GM15510 (cell line): Measurements from ENCODE around the gene HSPB1.

ENCODE experiments used
- POLR2A ChIP-seq: IDR thresholded peaks from 3 replicates; pipeline ENCODE4 v1.6.1; 2011; ENCODE audit warnings: borderline replicate concordance; ENCODE audit not compliant: insufficient read length; ENCODE audit errors: extremely low read depth

The HSPB1 gene

DNA sequence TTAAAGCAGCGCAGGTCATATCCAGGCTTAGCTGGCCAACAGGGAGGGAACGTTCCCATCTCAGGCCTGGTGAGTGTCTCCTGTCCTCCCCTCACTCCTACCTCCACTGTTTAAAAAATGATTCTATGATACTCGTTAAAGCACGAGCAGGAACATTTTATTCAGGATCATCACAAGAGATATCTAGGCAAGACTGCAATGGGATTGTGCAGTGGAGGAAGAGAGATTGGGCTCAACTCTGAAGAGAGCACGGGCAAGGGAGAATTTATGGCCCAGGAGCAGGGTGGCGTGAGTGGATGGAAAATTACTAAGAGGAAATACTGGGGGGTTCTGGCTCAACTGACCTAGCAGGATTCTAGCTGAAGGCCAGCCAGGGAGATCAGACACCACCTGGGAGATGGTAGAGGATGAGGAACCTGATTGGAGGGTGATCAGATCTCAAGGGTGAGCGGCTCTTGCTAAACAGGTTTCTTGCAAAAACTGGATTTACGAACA is 9.0 kb upstream of the HSPB1 start:
- TF ChIP-seq POLR2A = no peak

DNA sequence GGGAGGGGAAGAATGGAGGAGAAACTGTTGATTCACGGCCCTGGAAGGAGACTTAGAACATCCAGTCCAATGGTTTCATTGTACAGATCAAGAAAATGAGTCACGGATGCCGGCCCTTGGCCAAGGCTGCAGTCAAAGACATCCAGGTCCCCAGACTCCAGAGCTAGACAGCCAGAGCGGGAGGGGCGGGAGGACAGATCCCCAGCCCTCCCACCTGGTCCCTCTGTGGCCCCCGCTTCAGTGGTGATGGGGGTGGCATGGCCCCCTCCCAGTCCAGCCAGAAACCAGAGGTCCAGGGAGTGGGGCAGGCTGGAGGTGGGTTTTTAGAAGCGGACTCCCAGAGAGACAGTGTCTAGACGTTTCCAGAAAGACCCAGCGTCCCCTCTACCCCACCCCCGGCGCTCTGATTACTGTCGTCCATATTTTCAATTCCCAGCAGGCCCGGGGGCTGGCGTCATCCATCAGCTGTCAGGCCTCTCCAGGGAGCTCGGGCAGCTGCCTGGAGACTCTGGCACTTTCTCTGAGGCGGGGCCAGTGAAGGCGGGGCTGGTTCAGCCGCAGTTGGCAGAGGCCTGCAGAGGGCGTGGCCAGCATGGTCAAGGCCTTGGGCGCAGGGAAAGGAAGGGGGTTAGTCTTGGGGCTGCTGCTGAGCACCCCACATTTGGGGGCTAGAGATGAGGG is 8.0 kb upstream of the HSPB1 start:
- TF ChIP-seq POLR2A = no peak

DNA sequence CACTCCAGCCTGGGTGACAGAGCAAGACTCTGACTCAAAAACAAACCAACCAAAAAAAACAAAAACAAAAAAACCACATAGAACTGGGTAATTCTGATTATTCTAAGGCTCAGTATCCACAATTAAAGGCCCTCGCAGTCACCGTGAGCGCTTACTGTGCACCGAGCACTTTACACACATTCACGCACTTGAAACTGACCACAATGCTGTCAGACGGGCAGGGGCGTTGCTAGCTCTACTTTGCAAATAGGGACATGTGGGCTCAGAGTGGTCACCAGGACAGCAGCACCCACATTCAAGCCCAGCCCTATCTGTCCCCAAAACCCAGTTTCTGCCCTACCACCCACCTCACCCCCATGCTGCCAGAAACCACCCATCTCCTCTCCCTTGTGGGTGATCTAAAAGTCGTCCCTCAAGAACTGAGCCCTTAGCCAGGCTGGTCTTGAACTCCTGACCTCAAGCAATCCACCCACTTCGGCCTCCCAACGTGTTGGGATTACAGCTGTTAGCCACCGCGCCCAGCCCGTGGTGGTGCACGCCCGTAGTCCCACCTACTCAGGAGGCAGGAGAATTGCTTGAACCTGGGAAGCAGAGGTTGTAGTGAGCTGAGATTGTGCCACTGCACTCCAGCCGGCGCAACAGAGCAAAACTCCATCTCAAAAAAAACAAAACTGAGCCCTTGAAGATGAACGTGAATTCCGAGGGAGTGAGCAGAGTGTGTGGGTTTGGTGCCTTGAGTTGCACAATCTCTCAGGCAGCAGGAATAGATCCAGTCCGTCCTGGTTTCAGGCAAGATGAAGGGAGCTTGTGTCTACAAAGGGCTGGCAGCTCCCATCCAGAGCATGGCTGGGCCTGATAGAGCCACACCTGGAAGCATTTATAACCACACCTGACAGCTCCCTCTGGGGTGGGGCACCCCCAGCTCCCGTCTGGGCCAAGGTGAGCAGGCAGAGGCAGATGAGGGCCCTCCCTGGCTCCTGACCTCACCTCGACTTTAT is 5.4 kb upstream of the HSPB1 start:
- no peak for TF ChIP-seq POLR2A

DNA sequence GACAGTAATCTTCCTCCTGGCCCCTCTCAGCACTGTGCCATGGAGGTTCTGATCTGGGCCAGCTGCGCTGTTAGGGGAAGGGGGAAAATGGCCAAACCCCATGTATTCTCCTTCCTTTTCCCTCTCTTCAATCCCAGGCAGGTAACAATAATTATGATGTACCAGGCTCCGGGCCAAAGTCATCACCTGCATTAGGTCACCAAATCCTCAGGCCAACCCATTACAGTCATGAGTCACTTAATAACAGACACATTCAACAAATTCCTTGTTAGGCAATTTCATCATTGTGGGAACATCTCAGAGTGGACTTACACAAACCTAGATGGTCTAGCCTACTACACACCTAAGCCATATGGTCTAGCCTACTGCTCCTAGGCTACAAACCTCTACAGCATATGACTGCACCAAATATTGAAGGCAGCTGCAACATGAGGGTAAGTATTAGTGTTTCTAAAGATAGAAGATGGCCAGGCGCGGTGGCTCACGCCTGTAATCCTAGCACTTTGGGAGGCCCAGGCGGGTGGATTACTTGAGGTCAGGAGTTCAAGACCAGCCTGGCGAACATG is 2.2 kb upstream of the HSPB1 start:
- no peak for TF ChIP-seq POLR2A

DNA sequence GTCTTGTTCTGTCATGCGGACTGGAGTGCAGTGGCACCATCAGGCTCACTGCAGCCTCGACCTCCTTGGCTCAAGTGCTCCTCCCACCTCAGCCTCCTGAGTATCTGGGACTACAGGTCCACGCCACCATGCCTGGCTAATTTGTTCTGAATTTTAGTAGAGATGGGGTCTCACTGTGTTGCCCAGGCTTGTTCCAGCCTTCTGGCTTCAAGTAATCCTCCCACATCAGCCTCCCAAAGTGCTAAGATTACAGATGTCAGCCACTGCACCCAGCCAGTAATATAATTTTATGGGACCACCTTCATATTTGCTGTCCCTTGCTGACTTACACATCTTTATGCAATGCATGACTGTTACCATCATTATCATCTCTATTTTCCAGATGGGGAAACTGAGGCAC is 1.5 kb upstream of the HSPB1 start:
- no peak for TF ChIP-seq POLR2A

DNA sequence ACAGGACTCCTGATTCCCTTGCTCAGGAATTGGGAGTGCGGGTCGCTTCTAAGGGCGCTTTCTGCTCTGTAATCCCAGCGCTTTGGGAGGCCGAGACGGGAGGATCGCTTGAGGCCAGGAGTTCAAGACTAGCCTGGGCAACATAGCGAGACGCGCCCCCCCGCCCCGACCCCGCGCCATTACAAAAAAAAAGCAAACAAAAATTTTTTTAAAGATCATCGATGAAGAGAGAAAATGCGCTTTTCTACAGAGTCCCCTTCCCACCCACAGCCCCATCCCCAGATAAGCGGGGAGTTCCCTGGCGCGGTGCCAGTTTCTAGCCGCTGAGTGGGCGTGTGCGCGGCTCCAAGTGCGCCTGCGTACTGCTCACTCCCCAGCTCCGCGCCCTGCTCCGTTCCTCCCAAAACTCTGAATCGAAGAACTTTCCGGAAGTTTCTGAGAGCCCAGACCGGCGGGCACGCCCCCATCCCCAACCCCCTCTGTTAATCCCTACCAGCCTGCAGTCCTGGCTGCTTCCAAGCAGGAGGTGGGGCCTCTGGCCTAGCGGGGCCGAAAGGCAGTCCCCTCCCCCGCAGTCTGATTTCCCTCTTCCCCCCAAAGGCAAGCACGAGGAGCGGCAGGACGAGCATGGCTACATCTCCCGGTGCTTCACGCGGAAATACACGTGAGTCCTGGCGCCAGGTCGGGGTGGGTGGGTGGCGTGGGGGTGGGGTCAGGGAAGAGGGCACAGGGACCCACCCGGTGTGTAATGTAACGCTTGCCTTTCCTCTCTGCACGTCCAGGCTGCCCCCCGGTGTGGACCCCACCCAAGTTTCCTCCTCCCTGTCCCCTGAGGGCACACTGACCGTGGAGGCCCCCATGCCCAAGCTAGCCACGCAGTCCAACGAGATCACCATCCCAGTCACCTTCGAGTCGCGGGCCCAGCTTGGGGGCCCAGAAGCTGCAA is 1.0 kb downstream of the HSPB1 start:
- TF ChIP-seq POLR2A = no peak

DNA sequence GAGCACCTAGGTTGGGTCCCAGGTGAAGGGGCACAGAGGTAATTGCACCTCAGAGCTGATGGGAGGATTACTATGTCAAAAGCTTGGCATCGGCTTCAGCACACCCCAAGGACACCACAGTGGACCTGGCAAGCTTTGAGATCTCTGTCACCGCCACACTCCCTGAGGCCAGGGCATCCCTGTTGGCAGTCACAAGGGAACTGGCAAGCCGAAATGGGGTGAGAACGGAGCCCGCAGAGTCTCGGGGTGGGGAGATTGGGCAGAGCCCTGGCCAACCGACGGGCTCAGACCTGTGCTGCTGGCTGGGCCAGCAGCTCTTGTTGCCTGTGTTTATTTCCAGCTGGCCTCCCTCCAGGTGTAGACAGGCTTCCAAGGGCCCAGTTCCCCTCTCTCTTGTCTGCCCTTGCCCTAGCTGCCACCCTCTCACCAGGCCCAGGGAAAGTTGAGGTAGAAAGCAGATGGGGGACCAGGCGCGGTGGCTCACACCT is 2.5 kb downstream of the HSPB1 start:
- TF ChIP-seq POLR2A = no peak

DNA sequence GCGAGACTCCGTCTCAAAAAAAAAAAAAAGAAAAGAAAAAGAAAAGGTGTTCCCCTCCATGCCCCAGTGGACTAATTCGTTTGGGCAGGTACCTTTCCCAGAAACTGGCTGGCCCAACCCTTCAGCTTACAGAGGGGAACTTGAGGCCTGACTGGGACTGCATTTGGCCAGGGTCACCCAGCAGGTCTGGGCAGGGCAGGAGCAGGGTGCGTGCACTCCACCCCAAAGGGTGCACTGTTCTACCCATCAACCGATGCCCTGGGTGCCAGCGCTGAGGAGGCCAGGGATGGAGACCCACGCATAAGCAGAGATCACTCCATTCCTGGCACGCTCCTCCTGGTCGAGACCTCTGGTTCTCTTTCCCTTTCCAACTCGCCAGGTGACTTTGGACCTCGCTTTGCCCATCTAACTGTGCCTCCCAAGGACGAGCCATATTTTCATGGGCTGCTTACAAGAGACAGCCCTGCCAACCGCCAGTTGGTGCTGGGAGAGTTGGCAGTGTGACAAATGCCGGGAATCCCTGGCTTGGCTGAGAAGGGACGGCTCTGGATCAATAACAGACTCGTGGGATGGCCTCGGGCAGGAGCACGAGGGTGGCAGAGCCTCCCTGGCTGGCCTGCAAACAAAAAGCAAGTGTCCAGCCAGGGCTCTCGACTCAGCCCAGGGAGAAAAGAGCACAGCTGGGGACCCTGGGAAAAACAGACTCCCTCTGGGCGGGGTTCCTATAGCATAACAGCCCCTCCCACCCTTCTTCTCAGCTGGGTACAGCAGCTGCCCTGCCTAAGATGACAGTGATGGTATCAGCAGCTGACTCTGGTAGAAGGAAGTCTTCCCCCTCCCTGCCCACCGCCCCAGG is 7.9 kb downstream of the HSPB1 start:
- TF ChIP-seq POLR2A = no peak

DNA sequence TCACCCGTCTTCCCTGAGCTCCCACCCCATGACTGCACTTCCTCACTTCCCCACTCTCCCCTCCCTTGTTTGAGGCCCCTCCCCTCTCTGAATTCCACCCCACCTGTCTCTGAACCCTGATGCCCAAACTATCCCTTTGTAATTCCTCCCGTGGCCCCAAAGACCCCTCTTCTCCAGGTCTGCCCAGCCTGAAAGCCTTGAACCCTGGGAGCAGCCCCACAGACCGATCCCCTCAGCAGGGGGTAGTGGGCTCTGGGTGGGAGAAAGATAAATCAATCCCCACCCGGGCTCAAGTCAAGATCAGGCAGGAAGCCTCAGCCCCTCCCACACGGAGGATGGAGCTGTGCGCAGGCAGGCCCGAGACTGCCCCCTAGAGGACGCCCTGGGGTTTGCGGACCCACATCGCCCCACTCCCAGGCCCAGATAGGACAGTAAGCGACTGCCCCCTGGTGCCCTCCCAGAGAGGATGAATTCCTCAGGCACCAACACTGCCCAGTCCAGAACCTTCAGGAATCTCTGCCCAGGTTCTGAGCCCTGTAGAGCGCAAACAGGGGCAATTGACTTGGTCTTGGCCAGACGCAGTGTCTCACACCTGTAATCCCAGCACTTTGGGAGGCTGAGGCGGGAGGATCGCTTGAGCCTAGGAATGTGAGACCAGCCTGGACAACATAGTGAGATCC is 11.7 kb downstream of the HSPB1 start:
- no peak for TF ChIP-seq POLR2A

DNA sequence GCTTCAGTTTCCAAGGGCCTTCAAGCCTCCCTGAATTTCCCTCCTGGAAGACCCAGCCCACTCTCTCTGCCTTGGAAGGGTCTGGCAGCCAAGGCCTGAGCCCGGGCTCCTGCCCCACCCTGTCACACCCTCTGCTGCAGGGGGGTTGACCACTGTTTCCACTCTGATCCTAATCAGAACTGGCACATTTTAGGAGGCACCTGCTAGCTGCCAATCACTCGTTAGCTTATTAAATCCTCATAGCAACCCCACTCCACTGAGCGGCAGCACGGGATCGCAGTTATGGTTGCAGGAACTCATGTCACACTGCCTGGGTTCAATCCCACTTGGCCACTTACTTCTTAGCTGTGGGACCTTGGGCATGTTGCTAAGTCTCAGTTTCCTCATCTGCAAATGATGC is 12.9 kb downstream of the HSPB1 start:
- no peak for TF ChIP-seq POLR2A

DNA sequence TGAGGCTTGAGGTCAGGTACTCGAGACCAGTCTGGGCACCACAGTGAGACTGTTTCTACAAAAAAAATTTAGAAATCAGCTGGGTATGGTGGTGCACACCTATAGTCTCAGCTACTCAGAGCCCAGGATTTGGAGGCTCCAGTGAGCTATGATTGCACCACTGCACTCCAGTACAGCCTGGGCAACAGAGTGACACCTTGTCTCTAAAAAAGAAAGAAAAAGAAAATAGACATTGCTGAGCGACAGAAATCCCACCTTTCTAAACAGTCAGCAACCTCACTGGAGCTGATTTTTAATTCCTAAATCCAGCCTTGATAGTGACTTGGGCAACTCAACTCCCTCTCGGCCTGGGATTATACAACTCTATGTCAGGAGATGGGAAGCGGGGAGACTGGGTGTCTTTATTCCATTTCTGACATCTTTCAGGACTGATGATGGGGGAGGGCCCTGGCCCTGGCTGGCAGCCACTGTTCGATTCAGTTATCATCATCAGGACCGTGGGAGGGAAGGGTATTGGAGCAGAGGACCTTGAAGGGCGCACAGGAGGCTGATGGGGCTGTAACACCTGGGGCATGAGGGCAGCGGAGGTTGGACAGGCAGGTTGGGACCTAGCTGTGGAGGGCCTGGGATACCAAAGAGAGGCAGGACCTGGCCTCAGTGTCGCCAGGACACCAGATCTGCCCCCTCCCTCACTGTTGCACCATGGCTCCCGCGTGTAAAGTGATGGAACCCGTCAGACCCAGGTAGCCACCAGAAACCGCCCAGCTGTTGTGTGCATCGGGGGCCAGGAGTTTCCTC is 14.7 kb downstream of the HSPB1 start:
- no peak for TF ChIP-seq POLR2A
